Effector memory CD8-positive, alpha-beta T cell (primary cell): ENCODE data around the gene CDH4.

Experiments used
- ATAC-seq: fragments of 150-1000 bp; cut with Tn5 transposase; replicated peaks from 2 replicates; pipeline ENCODE4 v1.10.0; 2021; ENCODE audit warnings: mild to moderate bottlenecking, moderate library complexity
- DNase-seq, 3 experiments: peaks; one replicate each; pipeline ENCODE4 v3.0.0; 2021
- H3K27ac Mint-ChIP-seq, 2 donors: one replicate each; pipeline ENCODE4 v1.8.0; 2022; ENCODE audit warnings: mild to moderate bottlenecking in 2 of 2, mixed read lengths in 2 of 2, moderate library complexity in 2 of 2
- H3K27me3 Mint-ChIP-seq, 2 donors: one replicate each; pipeline ENCODE4 v1.8.0; 2022; ENCODE audit warnings: mixed read lengths in 2 of 2
- H3K36me3 Mint-ChIP-seq: one replicate; pipeline ENCODE4 v1.8.0; 2022; ENCODE audit warnings: mild to moderate bottlenecking, moderate library complexity, mixed read lengths; ENCODE audit not compliant: insufficient read depth
- H3K4me1 Mint-ChIP-seq, 2 donors: one replicate each; pipeline ENCODE4 v1.8.0; 2022; ENCODE audit warnings: low read depth in 2 of 2, mixed read lengths in 2 of 2
- H3K4me3 Mint-ChIP-seq, 2 donors: one replicate each; pipeline ENCODE4 v1.8.0; 2022; ENCODE audit warnings: mild to moderate bottlenecking in 2 of 2, mixed read lengths in 2 of 2, moderate library complexity in 2 of 2
- H3K9me3 Mint-ChIP-seq, 2 donors: one replicate each; pipeline ENCODE4 v1.8.0; 2022; ENCODE audit warnings: mixed read lengths in 2 of 2

CDH4 gene

GRCh38 chr20:61577065-61577464, 325.0 kb downstream of the CDH4 start:
- ATAC-seq = no peak
- no peaks in the 10 kb centered on the region for H3K9me3 Mint-ChIP-seq
- H3K27me3 Mint-ChIP-seq = peaks cover 8 to 10% of the 10 kb centered on the region in 2 donors
- no peak for DNase-seq
- no peak overlapping the region for H3K27ac Mint-ChIP-seq
- no peaks in the 10 kb centered on the region for H3K36me3 Mint-ChIP-seq
- H3K4me1 Mint-ChIP-seq = no peaks in the 10 kb centered on the region
- H3K4me3 Mint-ChIP-seq = no peak overlapping the region

- Mint-ChIP-seq H3K4me3 (no peak overlapping the region), H3K27ac (no peak overlapping the region), H3K4me1 (no peaks in the 10 kb centered on the region), H3K36me3 (no peaks in the 10 kb centered on the region), H3K27me3 (peaks cover 10 to 14% of the 10 kb centered on the region in 2 donors), H3K9me3 (no peaks in the 10 kb centered on the region)
- ATAC-seq = no peak
- no peak for DNase-seq
Measured at GRCh38 chr20:61579908-61580307, 327.8 kb downstream of the CDH4 start.

GRCh38 chr20:61580958-61581824, 329.1 kb downstream of the CDH4 start:
- no peak overlapping the region for H3K27ac Mint-ChIP-seq
- no peak for ATAC-seq

GRCh38 chr20:61581825-61582188, 329.7 kb downstream of the CDH4 start:
- no peak for DNase-seq
- Mint-ChIP-seq H3K27me3 (peaks cover 10 to 14% of the 10 kb centered on the region in 2 donors), H3K9me3 (no peaks in the 10 kb centered on the region)

More at GRCh38 chr20:61580958-61581824, 329.1 kb downstream of the CDH4 start:
- no peaks in the 10 kb centered on the region for H3K4me1 Mint-ChIP-seq
- no peak for DNase-seq
- H3K4me3 Mint-ChIP-seq = no peak overlapping the region
- no peaks in the 10 kb centered on the region for H3K9me3 Mint-ChIP-seq
- peaks cover 10 to 14% of the 10 kb centered on the region in 2 donors for H3K27me3 Mint-ChIP-seq
- H3K36me3 Mint-ChIP-seq = no peaks in the 10 kb centered on the region

GRCh38 chr20:61582196-61582923, 330.3 kb downstream of the CDH4 start:
- DNase-seq (no peak), ATAC-seq (no peak)
- Mint-ChIP-seq H3K9me3 (no peaks in the 10 kb centered on the region), H3K36me3 (no peaks in the 10 kb centered on the region), H3K4me3 (no peak overlapping the region), H3K27ac (peak overlapping the region in 1 of 2 donors; percentile 16), H3K4me1 (no peaks in the 10 kb centered on the region), H3K27me3 (peaks cover 10 to 14% of the 10 kb centered on the region in 2 donors)

More at GRCh38 chr20:61581825-61582188, 329.7 kb downstream of the CDH4 start:
- Mint-ChIP-seq H3K27ac (no peak overlapping the region), H3K4me3 (no peak overlapping the region), H3K4me1 (no peaks in the 10 kb centered on the region), H3K36me3 (no peaks in the 10 kb centered on the region)
- ATAC-seq = no peak

GRCh38 chr20:61583356-61583755, 331.3 kb downstream of the CDH4 start:
- H3K4me3 Mint-ChIP-seq = no peak overlapping the region
- ATAC-seq (no peak), DNase-seq (no peak)
- no peaks in the 10 kb centered on the region for H3K9me3 Mint-ChIP-seq
- no peaks in the 10 kb centered on the region for H3K4me1 Mint-ChIP-seq
- no peaks in the 10 kb centered on the region for H3K36me3 Mint-ChIP-seq
- peaks cover 10 to 15% of the 10 kb centered on the region in 2 donors for H3K27me3 Mint-ChIP-seq
- H3K27ac Mint-ChIP-seq = no peak overlapping the region

- no peak for DNase-seq
- no peak for ATAC-seq
- Mint-ChIP-seq H3K4me3 (no peak overlapping the region), H3K9me3 (no peaks in the 10 kb centered on the region), H3K27me3 (peaks cover 10 to 22% of the 10 kb centered on the region in 2 donors), H3K4me1 (no peaks in the 10 kb centered on the region), H3K36me3 (no peaks in the 10 kb centered on the region), H3K27ac (no peak overlapping the region)
Measured at GRCh38 chr20:61584851-61585250, 332.8 kb downstream of the CDH4 start.

GRCh38 chr20:61585764-61586163, 333.7 kb downstream of the CDH4 start:
- ATAC-seq (no peak), DNase-seq (no peak)
- Mint-ChIP-seq H3K27me3 (peaks cover 10 to 22% of the 10 kb centered on the region in 2 donors), H3K4me1 (no peaks in the 10 kb centered on the region), H3K9me3 (no peaks in the 10 kb centered on the region), H3K4me3 (no peak overlapping the region), H3K36me3 (no peaks in the 10 kb centered on the region), H3K27ac (no peak overlapping the region)

- Mint-ChIP-seq H3K36me3 (no peaks in the 10 kb centered on the region), H3K9me3 (no peaks in the 10 kb centered on the region), H3K4me3 (no peak overlapping the region), H3K27ac (no peak overlapping the region), H3K27me3 (peaks cover 8 to 20% of the 10 kb centered on the region in 2 donors), H3K4me1 (no peaks in the 10 kb centered on the region)
- no peak for DNase-seq
- no peak for ATAC-seq
Measured at GRCh38 chr20:61587036-61587435, 335.0 kb downstream of the CDH4 start.

- Mint-ChIP-seq H3K4me3 (no peak overlapping the region), H3K27ac (no peak overlapping the region), H3K4me1 (no peaks in the 10 kb centered on the region), H3K27me3 (peaks cover under 1 to 13% of the 10 kb centered on the region in 2 donors), H3K9me3 (peaks cover 3 to 4% of the 10 kb centered on the region in 2 donors), H3K36me3 (no peaks in the 10 kb centered on the region)
- no peak for DNase-seq
- no peak for ATAC-seq
Measured at GRCh38 chr20:61587681-61588289, 335.7 kb downstream of the CDH4 start.

- Mint-ChIP-seq H3K36me3 (no peaks in the 10 kb centered on the region), H3K4me3 (no peak overlapping the region), H3K27me3 (peaks cover 0 to 7% of the 10 kb centered on the region in 2 donors), H3K4me1 (no peaks in the 10 kb centered on the region), H3K9me3 (peaks cover 3 to 7% of the 10 kb centered on the region in 2 donors), H3K27ac (no peak overlapping the region)
- ATAC-seq (no peak), DNase-seq (no peak)
Measured at GRCh38 chr20:61588411-61589385, 336.6 kb downstream of the CDH4 start.

GRCh38 chr20:61590236-61590635, 338.2 kb downstream of the CDH4 start:
- no peaks in the 10 kb centered on the region for H3K4me1 Mint-ChIP-seq
- no peak overlapping the region for H3K4me3 Mint-ChIP-seq
- H3K27me3 Mint-ChIP-seq = peaks cover 0 to 7% of the 10 kb centered on the region in 2 donors
- H3K9me3 Mint-ChIP-seq = peaks cover 3 to 7% of the 10 kb centered on the region in 2 donors
- H3K27ac Mint-ChIP-seq = no peak overlapping the region
- no peak for DNase-seq
- no peaks in the 10 kb centered on the region for H3K36me3 Mint-ChIP-seq
- no peak for ATAC-seq

- Mint-ChIP-seq H3K36me3 (no peaks in the 10 kb centered on the region), H3K27me3 (peaks cover 0 to 5% of the 10 kb centered on the region in 2 donors), H3K27ac (no peak overlapping the region), H3K4me1 (no peaks in the 10 kb centered on the region), H3K4me3 (no peak overlapping the region), H3K9me3 (peaks cover 5 to 14% of the 10 kb centered on the region in 2 donors)
- DNase-seq (no peak), ATAC-seq (no peak)
Measured at GRCh38 chr20:61593516-61593915, 341.5 kb downstream of the CDH4 start.
